Liver (tissue), 9 donors: ENCODE results near the gene CHN2. TPM values are rescaled to one million over a fixed set of nuclear protein-coding genes. Genes with fewer than 3 reads are reported as not detected.

Experiments
- DNase-seq: peaks from one replicate; pipeline ENCODE4 v3.0.0-alpha.2; 2017; ENCODE audit warnings: low spot score
- H3K27ac ChIP-seq, 2 donors: one replicate each; pipeline ENCODE4 v1.7.0; 2013; ENCODE audit warnings: inconsistent platforms in 2 of 2, low read length in 2 of 2, control low read depth in 1 of 2, low read depth in 1 of 2, mild to moderate bottlenecking in 1 of 2
- H3K27me3 ChIP-seq, 4 donors: one replicate each; pipeline versions ENCODE4 v1.6.1 to v1.7.0; 2013; ENCODE audit warnings: low read length in 3 of 4, inconsistent platforms in 1 of 4, mild to moderate bottlenecking in 1 of 4, moderate library complexity in 1 of 4; ENCODE audit not compliant: control insufficient read depth in 4 of 4, insufficient read depth in 4 of 4
- H3K36me3 ChIP-seq, 4 donors: one replicate each; pipeline versions ENCODE4 v1.6.1 to v1.7.0; 2013; ENCODE audit warnings: low read length in 3 of 4, mild to moderate bottlenecking in 3 of 4, low read depth in 1 of 4, moderate library complexity in 1 of 4; ENCODE audit not compliant: control insufficient read depth in 4 of 4, insufficient read depth in 3 of 4
- H3K4me1 ChIP-seq, 4 donors: one replicate each; pipeline versions ENCODE4 v1.6.1 to v1.7.0; 2013; ENCODE audit warnings: low read length in 3 of 4, mild to moderate bottlenecking in 3 of 4, moderate library complexity in 1 of 4; ENCODE audit not compliant: control insufficient read depth in 4 of 4, insufficient read depth in 4 of 4
- H3K4me3 ChIP-seq, 3 donors: one replicate each; pipeline versions ENCODE4 v1.6.1 to v1.7.0; 2013; ENCODE audit warnings: low read length in 3 of 3, control low read depth in 1 of 3, low read depth in 1 of 3, mild to moderate bottlenecking in 1 of 3
- H3K9ac ChIP-seq, 2 donors: one replicate each; pipeline ENCODE4 v1.7.0; 2013; ENCODE audit warnings: low read length in 2 of 2, mild to moderate bottlenecking in 2 of 2, moderate library complexity in 2 of 2, control low read depth in 1 of 2, low read depth in 1 of 2
- H3K9me3 ChIP-seq, 4 donors: one replicate each; pipeline versions ENCODE4 v1.6.1 to v1.7.0; 2013; ENCODE audit warnings: low read length in 3 of 4; ENCODE audit not compliant: control insufficient read depth in 4 of 4
- EGR1 ChIP-seq, 2 donors: IDR thresholded peaks; 2 replicates each; pipeline ENCODE4 v1.6.1; 2016 to 2018; ENCODE audit warnings: antibody characterized with exemption in 2 of 2, low read depth in 2 of 2
- FOXA1 ChIP-seq: IDR thresholded peaks from 2 replicates; pipeline ENCODE4 v1.6.1; 2016; ENCODE audit warnings: antibody characterized with exemption
- FOXA2 ChIP-seq: IDR thresholded peaks from 2 replicates; pipeline ENCODE4 v1.6.1; 2016; ENCODE audit warnings: antibody characterized with exemption
- GABPA ChIP-seq, 2 donors: IDR thresholded peaks in 1 of 2; conservative IDR thresholded peaks in 1 of 2; 2 replicates each; pipeline ENCODE4 v1.6.1; 2016; ENCODE audit warnings: antibody characterized with exemption in 2 of 2, mild to moderate bottlenecking in 1 of 2, moderate library complexity in 1 of 2
- HNF4G ChIP-seq: IDR thresholded peaks from 2 replicates; pipeline ENCODE4 v1.6.1; 2016; ENCODE audit warnings: antibody characterized with exemption
- JUND ChIP-seq, 2 donors: IDR thresholded peaks; 2 replicates each; pipeline ENCODE4 v1.6.1; 2016; ENCODE audit warnings: antibody characterized with exemption in 2 of 2
- NR2F2 ChIP-seq: IDR thresholded peaks from 2 replicates; pipeline ENCODE4 v1.6.1; 2016; ENCODE audit warnings: antibody characterized with exemption
- RAD21 ChIP-seq, 2 donors: IDR thresholded peaks; 2 replicates each; pipeline ENCODE4 v1.6.1; 2016; ENCODE audit warnings: antibody characterized with exemption in 2 of 2, mild to moderate bottlenecking in 2 of 2
- YY1 ChIP-seq: IDR thresholded peaks from 2 replicates; pipeline ENCODE4 v1.6.1; 2016; ENCODE audit warnings: antibody characterized with exemption, mild to moderate bottlenecking
- WGBS: extraction: QIAGEN DNeasy Blood & Tissue Kit; methylation state at CpG from one replicate; pipeline ENCODE4 v1.1.7; 2013; 5-methylcytosine and 5-hydroxymethylcytosine counted together
- polyA plus RNA-seq, 2 donors: library from polyadenylated mRNA; stranded (reverse) in 1 of 2; unstranded in 1 of 2; fragments of 200-250 nt in 1 of 2; fragments of >200 nt in 1 of 2; fragmentation: Nextera tagmentation in 1 of 2; extraction: Ambion mirVana in 1 of 2; gene quantifications; one replicate each; pipeline versions ENCODE4 v1.2.1 to v1.2.3, GENCODE V29; 2013 to 2015
- total RNA-seq, 2 donors: library from RNA; depleted of rRNA; stranded (reverse); fragments of >200 nt; gene quantifications; one replicate each; pipeline ENCODE4 v1.2.3, GENCODE V29; 2014
- TF ChIP-seq, protein P1 (sequence below): IDR thresholded peaks from 2 replicates; pipeline ENCODE4 v1.6.1; 2016; ENCODE audit warnings: antibody characterized with exemption
- TF ChIP-seq, protein P2 (sequence below): fragments of 150-350 bp; IDR thresholded peaks from 2 replicates; pipeline ENCODE4 v1.5.1; 2017; ENCODE audit warnings: improper control_type of control experiment, low read depth, low read length; ENCODE audit not compliant: missing input control
- TF ChIP-seq, protein P3 (sequence below): IDR thresholded peaks from 2 replicates; pipeline ENCODE4 v1.6.1; 2016; ENCODE audit warnings: antibody characterized with exemption
- TF ChIP-seq, protein P4 (sequence below): IDR thresholded peaks from 2 replicates; pipeline ENCODE4 v1.6.1; 2016; ENCODE audit warnings: antibody characterized with exemption, mild to moderate bottlenecking
- donor health status: healthy.
- donor health status: healthy.
- donor health status: healthy.
- donor health status: healthy.
- donor health status: healthy.

The CHN2 gene
- total and polyA plus RNA-seq, 4 donors = 8.3 to 25.4 (median 17.8) TPM

DNA sequence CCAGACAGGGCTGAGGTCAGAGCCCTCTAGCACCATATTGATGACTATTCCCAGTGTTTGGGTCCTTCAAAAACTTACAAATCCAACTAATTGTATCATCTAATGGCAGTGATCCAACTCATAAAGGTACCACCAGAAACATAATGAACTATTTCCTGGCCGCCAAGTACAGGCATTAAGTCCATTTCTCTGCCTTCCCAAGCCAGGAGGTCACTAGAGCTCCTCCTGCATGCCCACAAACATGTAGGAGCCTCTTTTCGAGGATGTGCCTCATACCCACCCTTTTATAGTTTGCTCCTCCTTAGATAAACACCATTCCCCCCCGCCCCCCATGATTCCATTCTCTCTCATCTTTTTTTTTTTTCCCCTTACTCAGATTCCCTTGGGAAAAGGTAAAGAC lies 91.3 kb downstream of the CHN2 start:
- 94% methylated on average over 3 of the region's 3 CpGs for WGBS
- Histone ChIP-seq H3K27me3 (no peaks in the 10 kb centered on the region), H3K9ac (no peak overlapping the region), H3K36me3 (no peaks in the 10 kb centered on the region), H3K9me3 (no peaks in the 10 kb centered on the region), H3K4me1 (peaks cover 8 to 59% (median 32%) of the 10 kb centered on the region in 4 donors), H3K4me3 (no peak overlapping the region), H3K27ac (no peak overlapping the region)
- DNase-seq = no peak
- TF ChIP-seq, protein P1, sequence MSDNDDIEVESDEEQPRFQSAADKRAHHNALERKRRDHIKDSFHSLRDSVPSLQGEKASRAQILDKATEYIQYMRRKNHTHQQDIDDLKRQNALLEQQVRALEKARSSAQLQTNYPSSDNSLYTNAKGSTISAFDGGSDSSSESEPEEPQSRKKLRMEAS = no peak
- TF ChIP-seq RAD21 (IDR thresholded peaks at IDR 0.05) (no peak), NR2F2 (no peak), EGR1 (IDR thresholded peaks at IDR 0.05; ENCODE audit: low read depth in 2 of 2) (no peak), FOXA1 (no peak), HNF4G (no peak), FOXA2 (no peak)
- TF ChIP-seq, protein P2, sequence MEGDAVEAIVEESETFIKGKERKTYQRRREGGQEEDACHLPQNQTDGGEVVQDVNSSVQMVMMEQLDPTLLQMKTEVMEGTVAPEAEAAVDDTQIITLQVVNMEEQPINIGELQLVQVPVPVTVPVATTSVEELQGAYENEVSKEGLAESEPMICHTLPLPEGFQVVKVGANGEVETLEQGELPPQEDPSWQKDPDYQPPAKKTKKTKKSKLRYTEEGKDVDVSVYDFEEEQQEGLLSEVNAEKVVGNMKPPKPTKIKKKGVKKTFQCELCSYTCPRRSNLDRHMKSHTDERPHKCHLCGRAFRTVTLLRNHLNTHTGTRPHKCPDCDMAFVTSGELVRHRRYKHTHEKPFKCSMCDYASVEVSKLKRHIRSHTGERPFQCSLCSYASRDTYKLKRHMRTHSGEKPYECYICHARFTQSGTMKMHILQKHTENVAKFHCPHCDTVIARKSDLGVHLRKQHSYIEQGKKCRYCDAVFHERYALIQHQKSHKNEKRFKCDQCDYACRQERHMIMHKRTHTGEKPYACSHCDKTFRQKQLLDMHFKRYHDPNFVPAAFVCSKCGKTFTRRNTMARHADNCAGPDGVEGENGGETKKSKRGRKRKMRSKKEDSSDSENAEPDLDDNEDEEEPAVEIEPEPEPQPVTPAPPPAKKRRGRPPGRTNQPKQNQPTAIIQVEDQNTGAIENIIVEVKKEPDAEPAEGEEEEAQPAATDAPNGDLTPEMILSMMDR = no peak
- TF ChIP-seq, protein P3, sequence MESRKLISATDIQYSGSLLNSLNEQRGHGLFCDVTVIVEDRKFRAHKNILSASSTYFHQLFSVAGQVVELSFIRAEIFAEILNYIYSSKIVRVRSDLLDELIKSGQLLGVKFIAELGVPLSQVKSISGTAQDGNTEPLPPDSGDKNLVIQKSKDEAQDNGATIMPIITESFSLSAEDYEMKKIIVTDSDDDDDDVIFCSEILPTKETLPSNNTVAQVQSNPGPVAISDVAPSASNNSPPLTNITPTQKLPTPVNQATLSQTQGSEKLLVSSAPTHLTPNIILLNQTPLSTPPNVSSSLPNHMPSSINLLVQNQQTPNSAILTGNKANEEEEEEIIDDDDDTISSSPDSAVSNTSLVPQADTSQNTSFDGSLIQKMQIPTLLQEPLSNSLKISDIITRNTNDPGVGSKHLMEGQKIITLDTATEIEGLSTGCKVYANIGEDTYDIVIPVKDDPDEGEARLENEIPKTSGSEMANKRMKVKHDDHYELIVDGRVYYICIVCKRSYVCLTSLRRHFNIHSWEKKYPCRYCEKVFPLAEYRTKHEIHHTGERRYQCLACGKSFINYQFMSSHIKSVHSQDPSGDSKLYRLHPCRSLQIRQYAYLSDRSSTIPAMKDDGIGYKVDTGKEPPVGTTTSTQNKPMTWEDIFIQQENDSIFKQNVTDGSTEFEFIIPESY = no peak

DNA sequence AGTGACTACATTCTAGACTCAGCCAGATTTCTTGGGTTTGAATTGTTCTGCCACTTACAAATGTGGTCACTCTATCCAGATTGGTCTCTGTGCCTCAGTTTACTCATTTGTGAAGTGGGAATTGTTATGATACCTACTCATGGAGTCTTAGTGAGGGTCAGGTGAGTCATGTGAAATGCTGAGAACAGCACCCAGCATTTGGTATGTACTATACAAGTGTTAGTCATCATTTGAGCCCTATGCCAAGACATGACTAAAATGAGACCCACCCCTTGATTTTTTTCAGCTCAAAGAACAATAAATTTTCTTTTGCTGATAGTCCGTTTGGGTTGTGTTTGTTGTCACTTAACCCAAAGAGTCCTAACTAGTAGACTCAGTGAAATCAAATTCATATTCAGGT lies 92.8 kb downstream of the CHN2 start:
- no peak for TF ChIP-seq YY1
- no peak for TF ChIP-seq JUND (IDR thresholded peaks at IDR 0.05)
- TF ChIP-seq, protein P4, sequence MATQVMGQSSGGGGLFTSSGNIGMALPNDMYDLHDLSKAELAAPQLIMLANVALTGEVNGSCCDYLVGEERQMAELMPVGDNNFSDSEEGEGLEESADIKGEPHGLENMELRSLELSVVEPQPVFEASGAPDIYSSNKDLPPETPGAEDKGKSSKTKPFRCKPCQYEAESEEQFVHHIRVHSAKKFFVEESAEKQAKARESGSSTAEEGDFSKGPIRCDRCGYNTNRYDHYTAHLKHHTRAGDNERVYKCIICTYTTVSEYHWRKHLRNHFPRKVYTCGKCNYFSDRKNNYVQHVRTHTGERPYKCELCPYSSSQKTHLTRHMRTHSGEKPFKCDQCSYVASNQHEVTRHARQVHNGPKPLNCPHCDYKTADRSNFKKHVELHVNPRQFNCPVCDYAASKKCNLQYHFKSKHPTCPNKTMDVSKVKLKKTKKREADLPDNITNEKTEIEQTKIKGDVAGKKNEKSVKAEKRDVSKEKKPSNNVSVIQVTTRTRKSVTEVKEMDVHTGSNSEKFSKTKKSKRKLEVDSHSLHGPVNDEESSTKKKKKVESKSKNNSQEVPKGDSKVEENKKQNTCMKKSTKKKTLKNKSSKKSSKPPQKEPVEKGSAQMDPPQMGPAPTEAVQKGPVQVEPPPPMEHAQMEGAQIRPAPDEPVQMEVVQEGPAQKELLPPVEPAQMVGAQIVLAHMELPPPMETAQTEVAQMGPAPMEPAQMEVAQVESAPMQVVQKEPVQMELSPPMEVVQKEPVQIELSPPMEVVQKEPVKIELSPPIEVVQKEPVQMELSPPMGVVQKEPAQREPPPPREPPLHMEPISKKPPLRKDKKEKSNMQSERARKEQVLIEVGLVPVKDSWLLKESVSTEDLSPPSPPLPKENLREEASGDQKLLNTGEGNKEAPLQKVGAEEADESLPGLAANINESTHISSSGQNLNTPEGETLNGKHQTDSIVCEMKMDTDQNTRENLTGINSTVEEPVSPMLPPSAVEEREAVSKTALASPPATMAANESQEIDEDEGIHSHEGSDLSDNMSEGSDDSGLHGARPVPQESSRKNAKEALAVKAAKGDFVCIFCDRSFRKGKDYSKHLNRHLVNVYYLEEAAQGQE = no peak
- TF ChIP-seq HNF4G = no peak
- TF ChIP-seq GABPA (IDR thresholded peaks at IDR 0.05 in 1 of 2, conservative IDR thresholded peaks at IDR 0.05 in 1 of 2) = no peak
- TF ChIP-seq, protein P3 = no peak
- no peak for TF ChIP-seq FOXA2
- whole genome bisulfite sequencing = 63% methylated on average over 1 of the region's 1 CpG
- no peaks in the 10 kb centered on the region for H3K27me3 ChIP-seq
- no peak for DNase-seq
- H3K9me3 ChIP-seq = no peaks in the 10 kb centered on the region
- H3K9ac ChIP-seq = no peak overlapping the region
- no peaks in the 10 kb centered on the region for H3K36me3 ChIP-seq
- H3K27ac ChIP-seq = no peak overlapping the region
- peaks cover 10 to 60% (median 42%) of the 10 kb centered on the region in 4 donors for H3K4me1 ChIP-seq
- H3K4me3 ChIP-seq = no peak overlapping the region
